Colonic mucosa (tissue), 4 donors: ENCODE data around the gene LGALS14. TPM values are rescaled to one million over a fixed set of nuclear protein-coding genes. Genes with fewer than 3 reads are reported as not detected.
"Not testable (repeated sequence)": the region's sequence is repeated elsewhere in the genome, so short reads cannot be mapped to it uniquely, and the experiment has no call there.

Experiments used
- DNase-seq: peaks from one replicate; pipeline ENCODE4 v3.0.0-alpha.2; 2020
- H3K27ac ChIP-seq: fragments of 200-600 bp; one replicate; pipeline ENCODE4 v1.8.0; 2021
- H3K27me3 ChIP-seq: fragments of 200-600 bp; one replicate; pipeline ENCODE4 v1.8.0; 2021
- H3K36me3 ChIP-seq: fragments of 200-600 bp; one replicate; pipeline ENCODE4 v1.8.0; 2021
- H3K4me1 ChIP-seq: fragments of 200-600 bp; one replicate; pipeline ENCODE4 v1.8.0; 2021; ENCODE audit warnings: mild to moderate bottlenecking
- H3K4me3 ChIP-seq: fragments of 200-600 bp; one replicate; pipeline ENCODE4 v1.8.0; 2021
- H3K9ac ChIP-seq, 2 donors: one replicate each; pipeline ENCODE4 v1.7.0; 2013; ENCODE audit warnings: control low read depth in 2 of 2, low read depth in 2 of 2, low read length in 2 of 2
- H3K9me3 ChIP-seq: fragments of 200-600 bp; one replicate; pipeline ENCODE4 v1.8.0; 2021
- intact Hi-C: fragments of 100-400 bp; cut with DNase I; formaldehyde crosslinking; loops from one replicate; pipeline ENCODE4 v1.14.1; 2022
- total RNA-seq, 2 donors: library from RNA; stranded (reverse); fragmentation: NEBNext Ultra II Directional in 1 of 2; extraction: Animal tissue kit (Norgen Biotek cat#: 25700) in 1 of 2; gene quantifications; one replicate each; pipeline ENCODE4 v1.2.1, GENCODE V29; 2021
- TF ChIP-seq, protein P1 (sequence below): fragments of 200-600 bp; IDR thresholded peaks from one replicate; pipeline ENCODE4 v1.8.0; 2022; ENCODE audit warnings: antibody characterized with exemption, mild to moderate bottlenecking
- donor health status: healthy.
- donor health status: DM: no; HTN: no; CAD: no.
- donor health status: DM: no; HTN: no; CAD: no.

The LGALS14 gene, protein sequence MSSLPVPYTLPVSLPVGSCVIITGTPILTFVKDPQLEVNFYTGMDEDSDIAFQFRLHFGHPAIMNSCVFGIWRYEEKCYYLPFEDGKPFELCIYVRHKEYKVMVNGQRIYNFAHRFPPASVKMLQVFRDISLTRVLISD
- total RNA-seq: not detected

DNA sequence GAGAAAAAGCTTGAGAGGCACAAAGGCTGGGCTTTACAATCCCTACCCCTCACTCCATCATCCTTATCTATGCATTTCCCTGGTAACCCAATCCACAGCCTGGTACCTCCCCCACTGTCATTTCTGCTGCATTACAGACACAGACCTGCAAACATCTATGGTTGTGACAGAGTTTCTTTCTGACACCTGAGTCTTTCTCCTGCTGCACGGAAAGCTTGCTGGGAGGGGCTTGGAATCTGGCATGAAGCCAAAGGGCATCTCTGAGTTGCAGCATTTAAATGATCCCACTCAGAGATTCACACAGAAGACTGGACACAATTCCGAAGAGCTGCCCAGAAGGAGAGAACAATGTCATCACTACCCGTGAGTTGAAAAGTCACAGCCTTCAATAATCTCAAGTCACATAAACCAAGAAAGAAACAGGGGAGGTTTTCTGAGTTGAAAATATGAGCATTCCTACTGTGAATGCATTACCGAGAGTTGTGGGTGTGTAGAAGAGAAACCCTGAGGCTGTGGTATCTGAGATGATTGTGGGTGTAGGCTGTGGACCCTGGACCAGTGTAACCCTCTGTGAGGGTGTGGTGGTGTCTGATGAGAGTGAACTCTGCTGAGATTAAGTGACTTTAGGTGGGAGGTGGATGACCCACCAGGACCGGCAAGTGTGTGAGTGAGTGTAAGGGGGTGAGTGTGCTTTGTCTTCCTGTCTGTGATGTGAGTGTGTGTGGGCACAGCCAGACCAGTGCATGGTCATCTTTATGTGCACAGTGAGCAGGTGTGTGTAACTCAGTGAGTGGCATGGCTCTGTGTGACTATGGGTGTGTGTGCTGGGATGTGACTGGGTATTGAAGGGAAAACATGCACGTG, at the start of gene LGALS14:
LGALS14 (plus strand) TSS at position 301 of the 864 bp plus-strand sequence; CDS start at position 349, 48 bp downstream.
- Histone ChIP-seq H3K36me3 (no peaks in the 10 kb centered on the region), H3K4me1 (no peaks in the 10 kb centered on the region), H3K27ac (no peak within 1 kb of the TSS), H3K4me3 (no peak within 1 kb of the TSS), H3K9me3 (no peaks in the 10 kb centered on the region), H3K27me3 (no peaks in the 10 kb centered on the region), H3K9ac (no peak within 1 kb of the TSS)
- DNase-seq: no peak
- TF ChIP-seq, protein P1, sequence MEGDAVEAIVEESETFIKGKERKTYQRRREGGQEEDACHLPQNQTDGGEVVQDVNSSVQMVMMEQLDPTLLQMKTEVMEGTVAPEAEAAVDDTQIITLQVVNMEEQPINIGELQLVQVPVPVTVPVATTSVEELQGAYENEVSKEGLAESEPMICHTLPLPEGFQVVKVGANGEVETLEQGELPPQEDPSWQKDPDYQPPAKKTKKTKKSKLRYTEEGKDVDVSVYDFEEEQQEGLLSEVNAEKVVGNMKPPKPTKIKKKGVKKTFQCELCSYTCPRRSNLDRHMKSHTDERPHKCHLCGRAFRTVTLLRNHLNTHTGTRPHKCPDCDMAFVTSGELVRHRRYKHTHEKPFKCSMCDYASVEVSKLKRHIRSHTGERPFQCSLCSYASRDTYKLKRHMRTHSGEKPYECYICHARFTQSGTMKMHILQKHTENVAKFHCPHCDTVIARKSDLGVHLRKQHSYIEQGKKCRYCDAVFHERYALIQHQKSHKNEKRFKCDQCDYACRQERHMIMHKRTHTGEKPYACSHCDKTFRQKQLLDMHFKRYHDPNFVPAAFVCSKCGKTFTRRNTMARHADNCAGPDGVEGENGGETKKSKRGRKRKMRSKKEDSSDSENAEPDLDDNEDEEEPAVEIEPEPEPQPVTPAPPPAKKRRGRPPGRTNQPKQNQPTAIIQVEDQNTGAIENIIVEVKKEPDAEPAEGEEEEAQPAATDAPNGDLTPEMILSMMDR: no peak
- intact Hi-C loops: no loop called here

DNA sequence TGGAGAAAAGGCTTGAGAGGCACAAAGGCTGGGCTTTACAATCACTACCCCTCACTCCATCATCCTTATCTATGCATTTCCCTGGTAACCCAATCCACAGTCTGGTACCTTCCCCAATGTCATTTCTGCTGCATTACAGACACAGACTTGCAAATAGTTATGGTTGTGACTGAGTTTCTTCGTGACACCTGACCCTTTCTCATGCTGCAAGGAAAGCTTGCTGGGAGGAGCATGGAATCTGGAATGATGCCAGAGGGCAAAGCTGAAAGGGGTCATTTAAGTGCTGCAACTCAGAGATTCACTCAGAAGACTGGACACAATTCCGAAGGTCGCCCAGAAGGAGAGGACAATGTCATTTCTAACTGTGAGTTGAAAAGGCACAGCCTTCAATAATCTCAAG, 48.7 kb upstream of the LGALS14 start, which contains the start of gene LGALS16:
LGALS16 (plus strand) TSS at position 301 of the 400 bp plus-strand sequence; CDS start at position 350, 49 bp downstream.
- TF ChIP-seq, protein P1: no peak
- intact Hi-C loops: no loop called here
- Histone ChIP-seq H3K9me3 (no peaks in the 10 kb centered on the region), H3K27ac (no peak within 1 kb of the TSS), H3K9ac (no peak within 1 kb of the TSS), H3K4me1 (no peaks in the 10 kb centered on the region), H3K4me3 (no peak within 1 kb of the TSS), H3K36me3 (no peaks in the 10 kb centered on the region), H3K27me3 (no peaks in the 10 kb centered on the region)
- no peak for DNase-seq

DNA sequence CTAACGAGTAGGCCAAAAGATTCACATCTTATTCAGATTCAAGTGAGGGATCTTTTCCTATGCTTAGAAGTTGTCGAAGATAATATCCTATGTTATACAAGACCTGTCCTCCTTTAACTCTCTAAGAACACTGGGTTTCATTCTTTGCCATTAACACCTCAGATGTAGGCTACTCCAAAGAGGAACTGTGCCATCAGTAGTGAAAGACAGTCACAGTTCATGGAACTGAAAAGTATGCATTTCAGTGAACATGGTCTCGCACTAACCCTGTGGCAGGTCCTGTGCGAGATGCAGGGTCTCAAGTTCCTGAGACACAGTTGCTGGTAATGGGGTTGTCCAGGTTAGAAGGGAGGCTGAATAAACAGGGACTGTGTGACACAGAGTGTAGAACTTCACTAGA, 44.5 kb upstream of the LGALS14 start:
- H3K4me3 ChIP-seq: no peak overlapping the region
- H3K27me3 ChIP-seq: no peaks in the 10 kb centered on the region
- H3K36me3 ChIP-seq: no peaks in the 10 kb centered on the region
- no peaks in the 10 kb centered on the region for H3K4me1 ChIP-seq
- no peak overlapping the region for H3K9ac ChIP-seq
- H3K27ac ChIP-seq: no peak overlapping the region
- DNase-seq: no peak
- intact Hi-C loops: no loop called here
- H3K9me3 ChIP-seq: no peaks in the 10 kb centered on the region
- TF ChIP-seq, protein P1: no peak

DNA sequence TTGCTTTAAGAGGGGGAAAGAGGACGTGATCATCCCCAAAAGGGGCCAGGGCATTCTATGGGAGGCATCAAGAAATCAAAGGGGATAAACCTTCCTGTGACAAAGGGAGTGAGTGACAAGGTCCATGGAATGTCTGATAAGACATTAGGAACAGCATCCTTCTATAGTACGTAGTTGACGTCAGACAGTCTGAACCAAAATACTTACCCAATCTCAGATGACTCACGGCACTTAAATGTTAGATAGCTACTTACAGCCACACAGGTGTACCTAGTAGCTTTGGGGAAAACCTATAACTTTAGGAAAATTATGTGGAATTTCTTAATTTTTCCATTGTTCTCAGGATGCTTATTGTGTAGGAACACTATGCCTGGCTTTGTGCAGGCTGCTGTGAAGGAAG, 43.6 kb upstream of the LGALS14 start:
- DNase-seq: no peak
- Histone ChIP-seq H3K27me3 (no peaks in the 10 kb centered on the region), H3K4me1 (no peaks in the 10 kb centered on the region), H3K9me3 (no peaks in the 10 kb centered on the region), H3K9ac (no peak overlapping the region), H3K4me3 (no peak overlapping the region), H3K36me3 (no peaks in the 10 kb centered on the region), H3K27ac (no peak overlapping the region)
- intact Hi-C loops: no loop called here
- TF ChIP-seq, protein P1: no peak

DNA sequence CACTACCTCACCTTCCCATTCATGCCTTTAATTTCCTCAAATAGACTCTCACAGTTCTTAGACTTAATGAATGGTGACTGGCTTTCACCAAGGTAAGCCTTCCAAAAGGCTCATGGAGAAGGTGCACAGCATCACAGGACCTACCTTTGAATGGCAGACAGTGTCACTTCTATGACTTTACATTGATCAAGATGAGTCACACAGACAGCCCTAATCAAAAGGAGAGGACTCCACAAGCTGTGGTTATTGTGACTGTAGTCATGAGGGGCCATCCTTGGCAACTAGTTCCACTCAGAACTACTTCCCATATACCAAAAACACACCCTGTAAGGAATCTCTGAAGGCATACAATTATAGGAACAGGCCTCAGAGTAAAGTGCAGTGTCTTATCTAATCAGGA, 42.7 kb upstream of the LGALS14 start:
- TF ChIP-seq, protein P1: no peak
- no peaks in the 10 kb centered on the region for H3K9me3 ChIP-seq
- no peaks in the 10 kb centered on the region for H3K36me3 ChIP-seq
- no peaks in the 10 kb centered on the region for H3K4me1 ChIP-seq
- H3K27me3 ChIP-seq: no peaks in the 10 kb centered on the region
- H3K4me3 ChIP-seq: no peak overlapping the region
- intact Hi-C loops: no loop called here
- DNase-seq: no peak
- H3K27ac ChIP-seq: no peak overlapping the region
- no peak overlapping the region for H3K9ac ChIP-seq

DNA sequence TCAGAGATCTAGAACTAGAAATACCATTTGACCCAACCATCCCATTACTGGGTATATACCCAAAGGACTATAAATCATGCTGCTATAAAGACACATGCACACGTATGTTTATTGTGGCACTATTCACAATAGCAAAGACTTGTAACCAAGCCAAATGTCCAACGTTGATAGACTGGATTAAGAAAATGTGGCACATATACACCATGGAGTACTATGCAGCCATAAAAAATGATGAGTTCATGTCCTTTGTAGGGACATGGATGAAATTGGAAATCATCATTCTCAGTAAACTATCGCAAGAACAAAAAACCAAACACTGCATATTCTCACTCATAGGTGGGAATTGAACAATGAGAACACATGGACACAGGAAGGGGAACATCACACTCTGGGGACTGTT, 34.4 kb upstream of the LGALS14 start:
- DNase-seq, H3K36me3 ChIP-seq, H3K9me3 ChIP-seq, H3K27me3 ChIP-seq, intact Hi-C loops, H3K27ac ChIP-seq, H3K9ac ChIP-seq, H3K4me1 ChIP-seq, H3K4me3 ChIP-seq: not testable (repeated sequence)
